RPMI8226 (cell line): ENCODE data around the gene ATOSA.

Experiments
- DNase-seq: peaks from one replicate; pipeline ENCODE4 v3.0.0-alpha.2; 2015

Gene ATOSA

DNA sequence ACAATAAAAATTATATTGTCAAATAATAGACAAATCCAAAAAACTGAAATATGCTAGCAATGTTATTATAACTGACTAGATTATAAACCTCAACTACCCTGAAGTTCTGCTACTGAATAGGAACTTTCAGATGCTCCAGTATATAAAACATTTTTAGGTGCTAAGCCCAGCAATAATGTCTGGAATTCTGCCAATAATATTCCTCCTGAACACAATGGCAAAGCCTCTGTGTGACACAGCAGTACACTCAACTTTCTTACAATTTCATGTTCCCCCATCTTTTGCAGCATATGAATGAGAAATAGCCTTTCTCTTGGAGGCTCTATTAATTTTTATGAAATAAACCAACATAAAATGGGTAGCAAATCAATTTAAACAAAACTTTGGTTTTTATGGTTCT, 29.5 kb downstream of the ATOSA start:
- peak; percentile 21 for DNase-seq

DNA sequence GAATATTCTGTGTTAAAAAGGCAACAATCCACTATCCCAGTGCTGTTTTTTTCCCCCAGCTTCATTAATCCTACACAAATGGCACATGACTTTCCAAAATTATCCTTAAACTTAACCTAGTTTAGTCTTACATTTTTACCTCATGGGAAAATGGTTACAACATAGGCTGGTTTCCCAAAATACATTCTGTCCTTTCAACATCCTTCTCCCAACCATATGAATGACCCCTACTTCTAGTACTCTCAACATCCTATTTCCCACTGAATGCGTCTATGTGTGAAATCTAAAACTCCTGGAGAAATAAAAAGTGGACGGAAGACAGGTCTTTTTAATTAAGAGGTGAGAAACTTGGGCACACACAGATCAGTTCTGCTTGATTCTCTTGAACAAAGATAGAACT, 33.3 kb downstream of the ATOSA start:
- DNase-seq: no peak

DNA sequence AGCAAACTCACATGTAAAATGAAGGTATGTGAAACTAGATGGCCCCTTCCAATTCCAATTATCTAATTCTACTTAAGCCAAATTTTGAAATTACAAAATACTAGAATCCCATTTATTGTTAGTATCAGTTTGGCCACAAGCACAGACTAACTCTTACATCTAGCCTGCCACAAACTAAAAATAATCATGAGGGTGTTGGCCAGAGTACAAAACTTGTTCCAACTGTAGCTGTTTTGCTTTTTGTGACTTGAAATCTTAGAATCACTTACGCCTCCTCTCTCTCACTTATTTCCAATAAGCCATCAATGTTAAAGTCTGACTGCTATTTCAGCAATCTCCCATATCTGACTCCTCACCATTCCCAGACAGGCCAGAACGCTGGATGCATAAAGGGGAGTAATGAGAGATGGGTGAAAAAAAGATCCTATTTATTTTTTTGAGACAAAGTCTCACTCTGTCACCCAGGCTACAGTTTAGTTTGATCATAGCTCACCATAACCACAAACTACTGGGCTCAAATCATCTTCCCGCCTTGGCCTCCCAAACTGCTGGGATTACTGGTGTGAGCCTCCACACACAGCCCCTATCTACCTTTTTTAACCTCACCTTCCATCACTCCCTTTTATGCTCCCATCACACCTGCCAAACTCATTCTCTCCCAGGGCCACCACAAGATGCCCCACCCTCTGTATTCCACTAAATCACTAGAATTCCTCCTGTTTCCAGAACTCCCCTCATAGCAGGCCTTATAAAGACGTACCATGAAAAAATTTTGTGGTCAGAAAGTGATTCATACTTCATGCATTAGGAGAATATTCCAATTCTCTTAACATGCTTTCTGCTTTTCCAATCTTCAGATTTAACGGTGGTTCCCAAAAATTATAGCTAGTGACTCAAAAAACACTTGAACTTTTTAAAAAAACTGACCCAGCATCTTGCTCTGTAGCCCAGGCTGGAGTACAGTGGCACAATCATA, 36.5 kb downstream of the ATOSA start:
- no peak for DNase-seq

DNA sequence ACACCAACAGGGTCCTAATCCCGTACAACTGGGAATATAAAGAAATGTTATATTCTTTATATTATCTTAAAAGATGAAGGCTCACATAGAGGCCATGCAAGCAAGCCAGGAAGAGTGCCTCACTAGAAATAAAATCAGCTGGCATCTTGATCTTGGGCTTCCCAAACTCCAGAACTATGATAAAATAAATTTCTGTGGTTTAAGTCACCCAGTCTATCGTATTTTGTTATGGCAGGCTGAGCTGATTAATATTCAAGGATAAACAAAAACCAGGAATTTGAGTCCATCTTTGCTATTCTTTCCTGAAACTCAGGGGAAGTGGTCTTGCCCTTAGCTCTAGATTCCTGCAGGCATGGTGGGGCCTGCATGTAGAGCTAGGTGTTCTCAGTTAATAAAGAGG, 42.7 kb downstream of the ATOSA start:
- DNase-seq: no peak

DNA sequence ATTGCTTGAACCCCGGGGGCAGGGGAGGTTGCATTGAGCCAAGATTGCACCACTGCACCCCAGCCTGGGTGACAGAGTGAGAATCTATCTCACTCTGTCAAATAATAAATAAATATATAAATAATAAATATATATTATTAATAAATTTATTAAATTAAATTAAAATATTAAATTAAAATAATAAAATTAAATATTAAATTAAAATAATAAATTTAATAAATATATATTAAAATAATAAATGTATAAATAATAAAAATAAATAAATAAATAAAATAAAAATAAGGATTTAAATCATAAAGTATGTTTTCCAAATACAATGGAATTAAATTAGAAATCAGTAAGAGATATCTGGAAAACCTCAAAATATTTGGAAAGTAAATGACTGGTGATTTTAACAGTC, 43.3 kb downstream of the ATOSA start:
- no peak for DNase-seq
